H1 (cell line): ENCODE data around the gene GPX6. TPM values are rescaled to one million over a fixed set of nuclear protein-coding genes. Genes with fewer than 3 reads are reported as not detected.

Experiments
- CTCF ChIA-PET: fragments of 300-600 bp; sonication (Branson Sonifier 250); formaldehyde crosslinking; loops from one replicate; lab custom pipeline; 2021; ENCODE audit not compliant: partially characterized antibody; lab: Charles Lee
- POLR2A ChIA-PET: fragments of 300-600 bp; sonication (Branson Sonifier 250); formaldehyde crosslinking; loops from one replicate; lab custom pipeline; 2021; ENCODE audit warnings: inconsistent platforms; ENCODE audit not compliant: partially characterized antibody; lab: Charles Lee
- DNase-seq, 2 experiments: peaks; one replicate each; pipeline versions ENCODE4 v3.0.0 to v3.0.0-alpha.2; 2010 to 2022; ENCODE audit warnings: low spot score in 2 of 2, low read depth in 1 of 2, mixed read lengths in 1 of 2
- FAIRE-seq: peaks from 2 replicates; lab custom pipeline; 2011; peaks lifted over from hg19 to GRCh38; lab: Jason Lieb, UNC
- H2AFZ ChIP-seq: 2 replicates; pipeline ENCODE4 v1.8.1; 2012; ENCODE audit warnings: low read length, inconsistent platforms
- H2AK5ac ChIP-seq: 2 replicates; pipeline ENCODE4 v1.6.1; 2013; ENCODE audit warnings: low read depth, low read length
- H2BK120ac ChIP-seq: replicated peaks from 2 replicates; pipeline ENCODE3; 2013; ENCODE audit warnings: low read depth, low read length, inconsistent platforms
- H2BK12ac ChIP-seq: 2 replicates; pipeline ENCODE4 v1.6.1; 2013; ENCODE audit warnings: low read depth, low read length
- H2BK15ac ChIP-seq: 2 replicates; pipeline ENCODE4 v1.6.1; 2013; ENCODE audit warnings: low read length
- H2BK20ac ChIP-seq: 2 replicates; pipeline ENCODE4 v1.6.1; 2013; ENCODE audit warnings: low read length
- H2BK5ac ChIP-seq: 2 replicates; pipeline ENCODE4 v1.6.1; 2013; ENCODE audit warnings: low read depth, low read length
- H3K14ac ChIP-seq: 2 replicates; pipeline ENCODE4 v1.6.1; 2013; ENCODE audit warnings: inconsistent platforms; ENCODE audit not compliant: insufficient read length
- H3K18ac ChIP-seq: 2 replicates; pipeline ENCODE4 v1.6.1; 2013; ENCODE audit warnings: low read length; ENCODE audit errors: extremely low read depth
- H3K23ac ChIP-seq: 2 replicates; pipeline ENCODE4 v1.6.1; 2013; ENCODE audit warnings: inconsistent platforms; ENCODE audit not compliant: insufficient read length
- H3K23me2 ChIP-seq: 2 replicates; pipeline ENCODE4 v1.6.1; 2013; ENCODE audit warnings: low read depth, low read length
- H3K27ac ChIP-seq: 2 replicates; pipeline ENCODE4 v1.6.1; 2011; ENCODE audit warnings: low read depth, low read length, inconsistent platforms
- H3K27me3 ChIP-seq, 4 experiments: replicated peaks in 1 of 4; 1 replicate in 1 of 4; 2 replicates in 3 of 4; pipeline versions ENCODE4 v1.6.1 to v1.8.1; 2011 to 2013; ENCODE audit warnings: low read length in 3 of 4, mild to moderate bottlenecking in 3 of 4, inconsistent platforms in 2 of 4, mixed read lengths in 2 of 4, moderate library complexity in 1 of 4; ENCODE audit not compliant: control insufficient read depth in 3 of 4, insufficient read depth in 3 of 4; ENCODE audit errors: extremely low read depth in 1 of 4
- H3K36me3 ChIP-seq, 4 experiments: 2 replicates each; pipeline versions ENCODE4 v1.6.1 to v1.8.1; 2011 to 2013; ENCODE audit warnings: mild to moderate bottlenecking in 4 of 4, low read length in 3 of 4, moderate library complexity in 2 of 4, control low read depth in 1 of 4, inconsistent platforms in 1 of 4; ENCODE audit not compliant: insufficient read depth in 4 of 4, control insufficient read depth in 2 of 4
- H3K4ac ChIP-seq: replicated peaks from 2 replicates; pipeline ENCODE3; 2013; ENCODE audit warnings: low read length, low read depth, mixed read lengths, inconsistent platforms; ENCODE audit not compliant: insufficient read length
- H3K4me1 ChIP-seq, 4 experiments: replicated peaks in 1 of 4; 1 replicate in 1 of 4; 2 replicates in 3 of 4; pipeline versions ENCODE4 v1.6.1 to v1.8.1; 2011 to 2013; ENCODE audit warnings: low read length in 3 of 4, inconsistent platforms in 2 of 4, mixed read lengths in 1 of 4; ENCODE audit not compliant: insufficient read depth in 4 of 4, control insufficient read depth in 3 of 4
- H3K4me2 ChIP-seq, 2 experiments: 2 replicates each; pipeline versions ENCODE4 v1.6.1 to v1.8.1; 2011 to 2013; ENCODE audit warnings: low read depth in 2 of 2, low read length in 2 of 2, control low read depth in 1 of 2, inconsistent platforms in 1 of 2, mild to moderate bottlenecking in 1 of 2; ENCODE audit not compliant: insufficient read depth in 1 of 2
- H3K4me3 ChIP-seq, 4 experiments: fragments of 200-600, 300-600 bp in 1 of 4; sonication (generic), shearing (Covaris generic), sonication (Bioruptor Twin) in 1 of 4; 2 replicates each; pipeline versions ENCODE4 v1.5.1 to v1.8.1; 2011 to 2016; ENCODE audit warnings: low read length in 4 of 4, low read depth in 3 of 4, control low read depth in 2 of 4, inconsistent platforms in 2 of 4, mild to moderate bottlenecking in 2 of 4, mixed read lengths in 1 of 4, moderate library complexity in 1 of 4; ENCODE audit not compliant: insufficient read depth in 2 of 4; ENCODE audit errors: extremely low read depth in 1 of 4
- H3K56ac ChIP-seq: replicated peaks from 2 replicates; pipeline ENCODE3; 2013; ENCODE audit warnings: low read depth, mild to moderate bottlenecking, mixed read lengths, low read length, inconsistent platforms; ENCODE audit not compliant: insufficient read length
- H3K79me1 ChIP-seq: 2 replicates; pipeline ENCODE4 v1.6.1; 2013; ENCODE audit warnings: low read depth, low read length, control low read depth
- H3K79me2 ChIP-seq, 2 experiments: 2 replicates each; pipeline versions ENCODE4 v1.6.1 to v1.8.1; 2012 to 2013; ENCODE audit warnings: low read length in 2 of 2, mild to moderate bottlenecking in 2 of 2, inconsistent platforms in 1 of 2; ENCODE audit not compliant: insufficient read depth in 2 of 2, control insufficient read depth in 1 of 2
- H3K9ac ChIP-seq, 4 experiments: replicated peaks in 1 of 4; 1 replicate in 1 of 4; 2 replicates in 3 of 4; pipeline versions ENCODE4 v1.6.1 to v1.8.1; 2011 to 2013; ENCODE audit warnings: low read depth in 3 of 4, low read length in 3 of 4, control low read depth in 2 of 4, mild to moderate bottlenecking in 2 of 4, moderate library complexity in 2 of 4, inconsistent platforms in 1 of 4; ENCODE audit errors: extremely low read depth in 1 of 4
- H3K9me3 ChIP-seq, 2 experiments: 2 replicates each; pipeline versions ENCODE4 v1.6.1 to v1.8.1; 2012 to 2013; ENCODE audit warnings: mild to moderate bottlenecking in 2 of 2, moderate library complexity in 2 of 2, control low read depth in 1 of 2, inconsistent platforms in 1 of 2, low read depth in 1 of 2, low read length in 1 of 2, mixed read lengths in 1 of 2; ENCODE audit not compliant: insufficient read depth in 2 of 2
- H4K20me1 ChIP-seq, 2 experiments: replicated peaks in 1 of 2; 2 replicates each; pipeline versions ENCODE3 to v1.8.1; 2011 to 2013; ENCODE audit warnings: inconsistent platforms in 2 of 2, low read length in 2 of 2, mild to moderate bottlenecking in 1 of 2; ENCODE audit not compliant: insufficient read depth in 2 of 2, control insufficient read depth in 1 of 2
- H4K5ac ChIP-seq: 2 replicates; pipeline ENCODE4 v1.6.1; 2013; ENCODE audit warnings: low read length, low read depth, mixed read lengths, inconsistent platforms; ENCODE audit not compliant: insufficient read length
- H4K8ac ChIP-seq: 2 replicates; pipeline ENCODE4 v1.8.0; 2013; ENCODE audit warnings: mild to moderate bottlenecking, moderate library complexity, low read length, inconsistent platforms; ENCODE audit not compliant: insufficient read depth; ENCODE audit errors: extremely low read depth
- H4K91ac ChIP-seq: replicated peaks from 2 replicates; pipeline ENCODE3; 2013; ENCODE audit warnings: low read length, mixed read lengths, inconsistent platforms; ENCODE audit not compliant: insufficient read length
- BACH1 ChIP-seq: IDR thresholded peaks from 2 replicates; pipeline ENCODE4 v1.6.1; 2012; ENCODE audit warnings: low read length, improper control_type of control experiment
- CEBPB ChIP-seq: IDR thresholded peaks from 2 replicates; pipeline ENCODE4 v1.6.1; 2012; ENCODE audit warnings: low read depth, low read length
- EGR1 ChIP-seq: IDR thresholded peaks from 2 replicates; pipeline ENCODE4 v1.6.1; 2011; ENCODE audit warnings: low read depth, low read length, borderline replicate concordance
- EZH2 ChIP-seq: fragments of 200-600 bp; sonication (generic); IDR thresholded peaks from 2 replicates; pipeline ENCODE4 v1.7.1; 2012; ENCODE audit warnings: low read depth, mild to moderate bottlenecking, moderate library complexity, low read length, inconsistent platforms; ENCODE audit not compliant: severe bottlenecking
- FOSL1 ChIP-seq: IDR thresholded peaks from 2 replicates; pipeline ENCODE4 v1.6.1; 2011; ENCODE audit warnings: mild to moderate bottlenecking, low read depth, low read length, moderate library complexity; ENCODE audit not compliant: insufficient read depth
- KDM1A ChIP-seq: fragments of 200-600, 300-600 bp; sonication (generic); IDR thresholded peaks from 2 replicates; pipeline ENCODE4 v1.7.1; 2016; ENCODE audit warnings: mild to moderate bottlenecking, low read length, borderline replicate concordance
- RAD21 ChIP-seq, 2 experiments: IDR thresholded peaks in 1 of 2; conservative IDR thresholded peaks in 1 of 2; 2 replicates each; pipeline ENCODE4 v1.6.1; 2011; ENCODE audit warnings: low read depth in 2 of 2, low read length in 2 of 2, improper control_type of control experiment in 1 of 2, inconsistent platforms in 1 of 2, mild to moderate bottlenecking in 1 of 2, moderate library complexity in 1 of 2
- RXRA ChIP-seq: IDR thresholded peaks from 2 replicates; pipeline ENCODE4 v1.6.1; 2011; ENCODE audit warnings: low read depth, mild to moderate bottlenecking, low read length, moderate library complexity; ENCODE audit not compliant: insufficient read depth
- SAP30 ChIP-seq: fragments of 300-600 bp; sonication (generic); IDR thresholded peaks from 2 replicates; pipeline ENCODE4 v1.7.1; 2012; ENCODE audit warnings: low read length, moderate library complexity, mild to moderate bottlenecking, inconsistent platforms; ENCODE audit not compliant: insufficient read depth, insufficient replicate concordance
- SIRT6 ChIP-seq: IDR thresholded peaks from one replicate; pipeline ENCODE4 v1.7.1; 2012; ENCODE audit warnings: low read length, inconsistent platforms
- SIX5 ChIP-seq: IDR thresholded peaks from 2 replicates; pipeline ENCODE4 v1.6.1; 2011; ENCODE audit warnings: mild to moderate bottlenecking, low read depth, low read length
- SP1 ChIP-seq: IDR thresholded peaks from 2 replicates; pipeline ENCODE4 v1.6.1; 2011; ENCODE audit warnings: low read depth, low read length
- TAF1 ChIP-seq: IDR thresholded peaks from 2 replicates; pipeline ENCODE4 v1.6.1; 2011; ENCODE audit warnings: mild to moderate bottlenecking, low read depth, low read length
- TAF7 ChIP-seq: optimal IDR thresholded peaks from 2 replicates; pipeline ENCODE3; 2011; ENCODE audit warnings: low read depth, mild to moderate bottlenecking, inconsistent platforms, low read length, moderate library complexity, borderline replicate concordance
- TBP ChIP-seq: IDR thresholded peaks from 2 replicates; pipeline ENCODE4 v1.6.1; 2011; ENCODE audit warnings: low read depth, low read length, improper control_type of control experiment
- WGBS, 2 experiments: shearing (Covaris generic) in 1 of 2; methylation state at CpG; one replicate each; pipeline versions ENCODE4 v1.1.6 to v1.1.7; 2013 to 2015; ENCODE audit warnings: low lambda C conversion rate in 2 of 2, mixed read lengths in 2 of 2, inconsistent platforms in 1 of 2, low coverage in 1 of 2, missing lambda C conversion rate in 1 of 2; ENCODE audit not compliant: insufficient replicate concordance in 2 of 2, insufficient coverage in 1 of 2, insufficient read length in 1 of 2; ENCODE audit errors: extremely low coverage in 1 of 2, missing lambda C conversion rate in 1 of 2; 5-methylcytosine and 5-hydroxymethylcytosine counted together
- polyA plus RNA-seq, 7 experiments: library from polyadenylated mRNA; depleted of rRNA in 3 of 7; stranded (reverse) in 5 of 7; unstranded in 2 of 7; fragments of >200 nt in 5 of 7; fragments of 200-250 nt in 2 of 7; gene quantifications; 1 replicate in 5 of 7; 2 replicates in 1 of 7; 4 replicates in 1 of 7; pipeline versions ENCODE4 v1.2.1 to v1.2.3, GENCODE V29; 2011 to 2013; ENCODE audit warnings: missing spikeins in 2 of 7, mixed read lengths in 2 of 7
- total RNA-seq: library from RNA; stranded (reverse); fragmentation: NEBNext Ultra II Directional; extraction: Animal tissue kit (Norgen Biotek cat#: 25700); gene quantifications from 2 replicates; pipeline ENCODE4 v1.2.1, GENCODE V29; 2021

GPX6 gene
- total and polyA plus RNA-seq, 2 of the 8 experiments (the other 6 are each of a cell fraction or from before 2014, with no cell fraction given) = not detected

DNA sequence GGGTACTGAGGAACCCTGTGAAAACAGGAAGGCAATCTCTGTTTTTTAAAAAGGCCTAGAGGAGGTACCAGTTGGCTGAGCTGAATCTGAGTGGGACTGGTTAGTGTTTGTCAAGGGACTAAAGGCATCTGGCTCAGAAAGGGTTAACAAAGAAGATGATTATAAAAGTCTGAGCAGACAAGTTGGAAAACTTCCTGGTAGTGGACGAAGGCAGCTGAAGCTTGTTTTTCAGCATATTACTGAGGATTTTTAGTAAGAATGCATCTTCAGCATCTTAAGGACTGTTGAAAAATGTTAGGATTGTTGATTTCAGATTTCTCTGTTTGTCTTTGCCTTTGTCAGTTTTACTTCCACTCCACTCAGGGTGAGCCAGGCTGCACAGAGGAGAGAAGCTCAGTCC, 15.2 kb upstream of the GPX6 start:
- Histone ChIP-seq H3K36me3 (no peaks in the 10 kb centered on the region), H3K56ac (no peak overlapping the region), H3K4me1 (peaks cover 0 to 8% (median 2%) of the 10 kb centered on the region in 4 experiments; a peak in 3 of 7 replicates), H3K4me3 (no peak overlapping the region), H3K14ac (no peak overlapping the region), H4K20me1 (no peaks in the 10 kb centered on the region), H2BK120ac (no peak overlapping the region), H3K18ac (no peak overlapping the region), H4K5ac (no peak overlapping the region), H3K4me2 (no peak overlapping the region), H3K9me3 (no peaks in the 10 kb centered on the region), H3K79me2 (no peaks in the 10 kb centered on the region), H4K8ac (no peak overlapping the region), H2AK5ac (no peak overlapping the region), H3K23me2 (no peaks in the 10 kb centered on the region), H3K27ac (no peak overlapping the region), H3K79me1 (no peaks in the 10 kb centered on the region), H3K23ac (no peak overlapping the region), H3K9ac (no peak overlapping the region; a peak in 1 of 7 replicates), H2BK15ac (no peak overlapping the region), H4K91ac (no peak overlapping the region), H2AFZ (no peak overlapping the region), H2BK12ac (no peak overlapping the region), H3K4ac (no peak overlapping the region), H2BK20ac (no peak overlapping the region), H2BK5ac (no peak overlapping the region), H3K27me3 (peaks cover 0 to 1% (median 0%) of the 10 kb centered on the region in 4 experiments; a peak in 1 of 7 replicates)
- CTCF ChIA-PET = interaction anchor here (0.6 to 7.1 kb wide), 18 partner anchors 8 to 238 kb away, joined by 3 to 33 read pairs (median 4); partner anchors contain the start of gene GPX6
- POLR2A ChIA-PET = interaction anchor here (0.8 to 1.5 kb wide), 4 partner anchors 12 to 146 kb away, joined by 3 to 7 read pairs (median 4); no protein-coding TSS in a partner anchor
- FAIRE-seq (no peak), DNase-seq (no peak)
- WGBS, 2 experiments = 62% methylated on average over 1 of the region's 1 CpG; no CpG with 5 or more reads in 1 of the 2 experiments
- TF ChIP-seq TAF7 = no peak
- TF ChIP-seq SIRT6 = no peak
- no peak for TF ChIP-seq EGR1
- TF ChIP-seq TBP = no peak
- TF ChIP-seq RAD21 (IDR thresholded peaks at IDR 0.05 in 1 of 2, conservative IDR thresholded peaks at IDR 0.05 in 1 of 2; ENCODE audit: low read depth in 2 of 2, low read length in 2 of 2) = no peak
- no peak for TF ChIP-seq EZH2
- no peak for TF ChIP-seq KDM1A
- TF ChIP-seq BACH1 = no peak
- TF ChIP-seq TAF1 = no peak
- no peak for TF ChIP-seq SIX5
- no peak for TF ChIP-seq CEBPB
- no peak for TF ChIP-seq FOSL1
- TF ChIP-seq SP1 = no peak
- TF ChIP-seq SAP30 = no peak
- TF ChIP-seq RXRA = no peak
